ENCODE measurements around the gene VWA3B. TPM values are rescaled to one million over a fixed set of nuclear protein-coding genes. Genes with fewer than 3 reads are reported as not detected.

VWA3B gene
- total RNA-seq, 2 experiments from 2014 or later, result not detected

DNA sequence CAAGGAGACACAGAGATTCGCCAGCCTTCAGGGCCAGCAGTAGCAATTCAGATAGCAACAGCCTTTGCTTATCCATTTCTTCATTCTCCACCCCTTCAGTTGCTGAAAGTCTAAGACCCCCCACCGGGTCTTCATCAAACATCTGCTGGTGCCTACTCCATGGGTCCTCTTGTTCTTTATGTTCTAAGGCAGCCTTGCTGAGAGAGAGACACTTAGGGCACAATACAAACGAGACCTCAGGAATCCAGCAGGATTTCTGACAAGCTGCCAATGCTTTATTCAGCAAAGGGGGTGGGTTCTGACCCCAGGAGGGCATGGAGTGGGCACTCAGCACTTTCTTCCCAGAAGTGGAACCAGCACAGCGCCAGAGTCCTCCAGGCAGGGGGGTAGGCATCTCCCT, 223.0 kb downstream of the VWA3B start:
- H3K9me3 ChIP-seq (ENCODE audit: low read length), result no peaks in the 10 kb centered on the region
- H2AFZ ChIP-seq (ENCODE audit: low read length), result no peak overlapping the region
- H3K4me1 ChIP-seq (ENCODE audit: insufficient read depth, low read length, poor library complexity, severe bottlenecking), result no peaks in the 10 kb centered on the region
- intact Hi-C loops (cut with micrococcal nuclease; ENCODE audit: unreplicated experiment), result no loop called here
- CTCF ChIA-PET (ENCODE audit: unreplicated experiment), result no interaction called here
- no peak for TF ChIP-seq EZH2phosphoT487 (IDR thresholded peaks at IDR 0.05; ENCODE audit: borderline replicate concordance, low read depth, low read length)
- TF ChIP-seq CTCF (conservative IDR thresholded peaks at IDR 0.05; ENCODE audit: low read length), result no peak
- no TSS peak for BruUV-seq (replicated peaks)
- H3K36me3 ChIP-seq (ENCODE audit: insufficient read depth, low read length), result no peaks in the 10 kb centered on the region
- no peak overlapping the region for H3K4me2 ChIP-seq (ENCODE audit: low read length)
- H3K9me2 ChIP-seq (ENCODE audit: insufficient read depth, low read length), result no peaks in the 10 kb centered on the region
- no peaks in the 10 kb centered on the region for H3K79me2 ChIP-seq (ENCODE audit: insufficient read depth, low read depth, low read length)
- POLR2A ChIA-PET, result no interaction called here
- no peaks in the 10 kb centered on the region for H4K20me1 ChIP-seq (ENCODE audit: insufficient read depth, low read length)
- H3K27ac ChIP-seq (ENCODE audit: low read depth, low read length, poor library complexity, severe bottlenecking), result no peak overlapping the region
- H3K4me3 ChIP-seq (ENCODE audit: low read depth, low read length, poor library complexity, severe bottlenecking), result no peak overlapping the region
- no peak for DNase-seq (ENCODE audit: low spot score)

GRCh38 chr2:98311090-98311489, 224.1 kb downstream of the VWA3B start:
- H3K9me2 ChIP-seq (ENCODE audit: insufficient read depth, low read length), result no peaks in the 10 kb centered on the region
- H3K36me3 ChIP-seq (ENCODE audit: insufficient read depth, low read length), result no peaks in the 10 kb centered on the region
- no peaks in the 10 kb centered on the region for H3K4me1 ChIP-seq (ENCODE audit: insufficient read depth, low read length, poor library complexity, severe bottlenecking)
- H4K20me1 ChIP-seq (ENCODE audit: insufficient read depth, low read length), result no peaks in the 10 kb centered on the region
- H3K27ac ChIP-seq (ENCODE audit: low read depth, low read length, poor library complexity, severe bottlenecking), result no peak overlapping the region
- no peak overlapping the region for H3K4me2 ChIP-seq (ENCODE audit: low read length)
- POLR2A ChIA-PET, result no interaction called here
- no TSS peak for BruUV-seq (replicated peaks)
- DNase-seq (ENCODE audit: low spot score), result no peak
- H3K79me2 ChIP-seq (ENCODE audit: insufficient read depth, low read depth, low read length), result no peaks in the 10 kb centered on the region
- no peaks in the 10 kb centered on the region for H3K9me3 ChIP-seq (ENCODE audit: low read length)
- CTCF ChIA-PET (ENCODE audit: unreplicated experiment), result no interaction called here
- no peak overlapping the region for H3K4me3 ChIP-seq (ENCODE audit: low read depth, low read length, poor library complexity, severe bottlenecking)
- intact Hi-C loops (cut with micrococcal nuclease; ENCODE audit: unreplicated experiment), result no loop called here
- no peak overlapping the region for H2AFZ ChIP-seq (ENCODE audit: low read length)
- TF ChIP-seq CTCF (conservative IDR thresholded peaks at IDR 0.05; ENCODE audit: low read length) (no peak), EZH2phosphoT487 (IDR thresholded peaks at IDR 0.05; ENCODE audit: borderline replicate concordance, low read depth, low read length) (no peak)

- Histone ChIP-seq H2AFZ (ENCODE audit: low read length) (no peak overlapping the region), H3K9me2 (ENCODE audit: insufficient read depth, low read length) (no peaks in the 10 kb centered on the region), H3K79me2 (ENCODE audit: insufficient read depth, low read depth, low read length) (no peaks in the 10 kb centered on the region), H3K4me3 (ENCODE audit: low read depth, low read length, poor library complexity, severe bottlenecking) (no peak overlapping the region), H3K36me3 (ENCODE audit: insufficient read depth, low read length) (no peaks in the 10 kb centered on the region), H3K4me2 (ENCODE audit: low read length) (no peak overlapping the region), H3K27ac (ENCODE audit: low read depth, low read length, poor library complexity, severe bottlenecking) (no peak overlapping the region), H4K20me1 (ENCODE audit: insufficient read depth, low read length) (no peaks in the 10 kb centered on the region), H3K4me1 (ENCODE audit: insufficient read depth, low read length, poor library complexity, severe bottlenecking) (no peaks in the 10 kb centered on the region), H3K9me3 (ENCODE audit: low read length) (no peaks in the 10 kb centered on the region)
- TF ChIP-seq EZH2phosphoT487 (IDR thresholded peaks at IDR 0.05; ENCODE audit: borderline replicate concordance, low read depth, low read length) (no peak), CTCF (conservative IDR thresholded peaks at IDR 0.05; ENCODE audit: low read length) (no peak)
- no peak for DNase-seq (ENCODE audit: low spot score)
- ChIA-PET CTCF (ENCODE audit: unreplicated experiment) (no interaction called here), POLR2A (no interaction called here)
- intact Hi-C loops (cut with micrococcal nuclease; ENCODE audit: unreplicated experiment), result no loop called here
- no TSS peak for BruUV-seq (replicated peaks)
These were observed 225.0 kb downstream of the VWA3B start for GRCh38 chr2:98311771-98312545.
